WTC11 (cell line): ENCODE measurements around the gene PI4KA.

Experiments used
- ATF1 ChIP-seq: sonication (generic); formaldehyde crosslinking; IDR thresholded peaks from 2 replicates; pipeline ENCODE4 v1.8.1; 2023; ENCODE audit warnings: mild to moderate bottlenecking, moderate library complexity, missing genetic modification reagents
- CREB1 ChIP-seq: sonication (generic); formaldehyde crosslinking; IDR thresholded peaks from 2 replicates; pipeline ENCODE4 v1.8.0; 2023; ENCODE audit warnings: mild to moderate bottlenecking, missing genetic modification reagents
- CREM ChIP-seq: sonication (generic); formaldehyde crosslinking; IDR thresholded peaks from 2 replicates; pipeline ENCODE4 v1.8.1; 2022; ENCODE audit warnings: mild to moderate bottlenecking, missing genetic modification reagents, moderate library complexity
- CTCF ChIP-seq: fragments of 200-600 bp; IDR thresholded peaks from 2 replicates; pipeline ENCODE4 v1.8.0; 2022; ENCODE audit warnings: antibody characterized with exemption
- FOXJ3 ChIP-seq: sonication (generic); formaldehyde crosslinking; IDR thresholded peaks from 2 replicates; pipeline ENCODE4 v1.9.0; 2021; ENCODE audit warnings: missing genetic modification reagents, mild to moderate bottlenecking, borderline replicate concordance
- FOXP4 ChIP-seq: sonication (generic); formaldehyde crosslinking; IDR thresholded peaks from 2 replicates; pipeline ENCODE4 v1.8.0; 2022; ENCODE audit warnings: mild to moderate bottlenecking, missing genetic modification reagents
- IRF1 ChIP-seq: sonication (generic); formaldehyde crosslinking; IDR thresholded peaks from 2 replicates; pipeline ENCODE4 v1.8.0; 2023; ENCODE audit warnings: missing genetic modification reagents
- JUN ChIP-seq: sonication (generic); formaldehyde crosslinking; IDR thresholded peaks from 2 replicates; pipeline ENCODE4 v1.8.0; 2023; ENCODE audit warnings: mild to moderate bottlenecking, missing genetic modification reagents
- MAX ChIP-seq: sonication (generic); formaldehyde crosslinking; IDR thresholded peaks from 2 replicates; pipeline ENCODE4 v1.8.0; 2022; ENCODE audit warnings: mild to moderate bottlenecking, missing genetic modification reagents
- MXD4 ChIP-seq: fragments of 250-450 bp; sonication (Bioruptor Pico); IDR thresholded peaks from 2 replicates; pipeline ENCODE4 v1.8.0; 2021; ENCODE audit warnings: mild to moderate bottlenecking, moderate library complexity, borderline replicate concordance
- NR3C1 ChIP-seq: sonication (generic); formaldehyde crosslinking; conservative IDR thresholded peaks from 2 replicates; pipeline ENCODE4 v1.8.1; 2023; ENCODE audit warnings: low read depth, mild to moderate bottlenecking, missing genetic modification reagents
- RELA ChIP-seq: sonication (generic); formaldehyde crosslinking; IDR thresholded peaks from 2 replicates; pipeline ENCODE4 v1.8.1; 2022; ENCODE audit warnings: missing genetic modification reagents, mild to moderate bottlenecking, borderline replicate concordance
- ZNF281 ChIP-seq: sonication (generic); formaldehyde crosslinking; IDR thresholded peaks from 2 replicates; pipeline ENCODE4 v1.8.0; 2023; ENCODE audit warnings: mild to moderate bottlenecking, missing genetic modification reagents
- ZNF425 ChIP-seq: fragments of 250-450 bp; sonication (Bioruptor Pico); conservative IDR thresholded peaks from 2 replicates; pipeline ENCODE4 v1.9.0; 2021; ENCODE audit warnings: mild to moderate bottlenecking

- TF ChIP-seq RELA (no peak), CTCF (no peak), JUN (no peak), MAX (CRISPR knock-in tag) (no peak), MXD4 (CRISPR knock-in tag) (no peak), FOXP4 (CRISPR knock-in tag) (no peak), IRF1 (CRISPR knock-in tag) (no peak), ZNF281 (no peak), ZNF425 (CRISPR knock-in tag) (no peak), ATF1 (CRISPR knock-in tag) (no peak), CREB1 (CRISPR knock-in tag) (no peak), NR3C1 (CRISPR knock-in tag) (no peak), CREM (no peak), FOXJ3 (CRISPR knock-in tag) (no peak)
These were observed 83.7 kb downstream of the PI4KA start for GRCh38 chr22:20774882-20775281.
